WTC11 (cell line): ENCODE measurements around the gene SGIP1. TPM values are rescaled to one million over a fixed set of nuclear protein-coding genes. Genes with fewer than 3 reads are reported as not detected.

Experiments
- ATAC-seq: fragments of 200-7000 bp; cut with Tn5 transposase; 2 replicates; pipeline ENCODE4 v1.10.0; 2021; ENCODE audit warnings: mild to moderate bottlenecking, moderate library complexity
- CTCF ChIA-PET: fragments of 300-600 bp; sonication (Branson Sonifier 250); formaldehyde crosslinking; loops from one replicate; lab custom pipeline; 2021; ENCODE audit warnings: antibody characterized with exemption; lab: Charles Lee
- POLR2A ChIA-PET: fragments of 350-600 bp; sonication (Branson Sonifier 250); formaldehyde crosslinking; loops from one replicate; lab custom pipeline; 2021; ENCODE audit warnings: antibody characterized with exemption; lab: Charles Lee
- DNase-seq: peaks from one replicate; pipeline ENCODE4 v3.0.0; 2021; ENCODE audit warnings: low spot score
- H3K27ac Mint-ChIP-seq: 2 replicates; pipeline ENCODE4 v1.8.0; 2021; ENCODE audit warnings: mixed read lengths
- H3K27me3 Mint-ChIP-seq: 2 replicates; pipeline ENCODE4 v1.8.0; 2021; ENCODE audit warnings: low read depth, mild to moderate bottlenecking, moderate library complexity, mixed read lengths
- H3K36me3 Mint-ChIP-seq: 2 replicates; pipeline ENCODE4 v1.8.0; 2021; ENCODE audit warnings: mixed read lengths
- H3K4me1 Mint-ChIP-seq: 2 replicates; pipeline ENCODE4 v1.8.0; 2022; ENCODE audit warnings: mixed read lengths
- H3K4me3 Mint-ChIP-seq: 2 replicates; pipeline ENCODE4 v1.8.0; 2021; ENCODE audit warnings: mild to moderate bottlenecking, moderate library complexity, mixed read lengths
- H3K9me3 Mint-ChIP-seq: 2 replicates; pipeline ENCODE4 v1.8.0; 2021; ENCODE audit warnings: mixed read lengths
- FOXJ3 ChIP-seq: sonication (generic); formaldehyde crosslinking; IDR thresholded peaks from 2 replicates; pipeline ENCODE4 v1.9.0; 2021; ENCODE audit warnings: missing genetic modification reagents, mild to moderate bottlenecking, borderline replicate concordance
- FOXK1 ChIP-seq: sonication (generic); formaldehyde crosslinking; IDR thresholded peaks from 2 replicates; pipeline ENCODE4 v1.8.0; 2022; ENCODE audit warnings: mild to moderate bottlenecking, moderate library complexity, missing genetic modification reagents
- GABPB1 ChIP-seq: sonication (generic); formaldehyde crosslinking; IDR thresholded peaks from 2 replicates; pipeline ENCODE4 v1.8.1; 2023; ENCODE audit warnings: mild to moderate bottlenecking, missing genetic modification reagents
- GRHL2 ChIP-seq: fragments of 250-450 bp; sonication (Bioruptor Pico); IDR thresholded peaks from 2 replicates; pipeline ENCODE4 v1.8.0; 2022; ENCODE audit warnings: mild to moderate bottlenecking, moderate library complexity; ENCODE audit not compliant: insufficient replicate concordance, severe bottlenecking
- JAZF1 ChIP-seq: fragments of 250-450 bp; sonication (Bioruptor Pico); IDR thresholded peaks from 2 replicates; pipeline ENCODE4 v1.9.0; 2021; ENCODE audit warnings: moderate library complexity, mild to moderate bottlenecking, inconsistent platforms
- NFYB ChIP-seq: sonication (generic); formaldehyde crosslinking; conservative IDR thresholded peaks from 2 replicates; pipeline ENCODE4 v1.8.0; 2022; ENCODE audit warnings: low read depth, missing genetic modification reagents
- NR2C2 ChIP-seq: sonication (generic); formaldehyde crosslinking; IDR thresholded peaks from 2 replicates; pipeline ENCODE4 v1.8.0; 2022; ENCODE audit warnings: mild to moderate bottlenecking, missing genetic modification reagents
- PRRX2 ChIP-seq: fragments of 250-450 bp; sonication (Bioruptor Pico); IDR thresholded peaks from 2 replicates; pipeline ENCODE4 v1.8.0; 2021; ENCODE audit warnings: mild to moderate bottlenecking
- RELA ChIP-seq: sonication (generic); formaldehyde crosslinking; IDR thresholded peaks from 2 replicates; pipeline ENCODE4 v1.8.1; 2022; ENCODE audit warnings: missing genetic modification reagents, mild to moderate bottlenecking, borderline replicate concordance
- RORB ChIP-seq: fragments of 250-450 bp; sonication (Bioruptor Pico); IDR thresholded peaks from 2 replicates; pipeline ENCODE4 v1.9.0; 2021; ENCODE audit warnings: mild to moderate bottlenecking
- TEAD1 ChIP-seq: sonication (generic); formaldehyde crosslinking; IDR thresholded peaks from 2 replicates; pipeline ENCODE4 v1.8.0; 2022; ENCODE audit warnings: mild to moderate bottlenecking, missing genetic modification reagents
- ZNF121 ChIP-seq: sonication (generic); formaldehyde crosslinking; IDR thresholded peaks from 2 replicates; pipeline ENCODE4 v1.8.0; 2023; ENCODE audit warnings: missing genetic modification reagents
- ZNF219 ChIP-seq: sonication (generic); formaldehyde crosslinking; IDR thresholded peaks from 2 replicates; pipeline ENCODE4 v1.8.0; 2023; ENCODE audit warnings: missing genetic modification reagents, mild to moderate bottlenecking, borderline replicate concordance
- ZNF396 ChIP-seq: fragments of 250-450 bp; sonication (Bioruptor Pico); IDR thresholded peaks from 2 replicates; pipeline ENCODE4 v1.8.0; 2021; ENCODE audit warnings: mild to moderate bottlenecking, moderate library complexity, borderline replicate concordance
- ZNF416 ChIP-seq: fragments of 250-450 bp; sonication (Bioruptor Pico); IDR thresholded peaks from 2 replicates; pipeline ENCODE4 v1.9.0; 2021; ENCODE audit warnings: mild to moderate bottlenecking, inconsistent platforms
- total RNA-seq: library from RNA; stranded (reverse); gene quantifications from 3 replicates; pipeline ENCODE4 v1.2.3, GENCODE V29; 2021
- TF ChIP-seq, protein P1 (sequence below): sonication (generic); formaldehyde crosslinking; IDR thresholded peaks from 2 replicates; pipeline ENCODE4 v1.8.1; 2022; ENCODE audit warnings: low read depth, mild to moderate bottlenecking, moderate library complexity, missing genetic modification reagents, borderline replicate concordance
- TF ChIP-seq, protein P2 (sequence below): sonication (generic); formaldehyde crosslinking; IDR thresholded peaks from 2 replicates; pipeline ENCODE4 v1.8.1; 2022; ENCODE audit warnings: missing genetic modification reagents, borderline replicate concordance
- TF ChIP-seq, protein P3 (sequence below): fragments of 250-450 bp; sonication (Bioruptor Pico); IDR thresholded peaks from 2 replicates; pipeline ENCODE4 v1.9.0; 2021; ENCODE audit warnings: moderate library complexity, mild to moderate bottlenecking, inconsistent platforms, borderline replicate concordance
- TF ChIP-seq, protein P4 (sequence below): fragments of 250-450 bp; sonication (Bioruptor Pico); IDR thresholded peaks from 2 replicates; pipeline ENCODE4 v1.8.0; 2021; ENCODE audit warnings: mild to moderate bottlenecking
- TF ChIP-seq, protein P5 (sequence below): sonication (generic); formaldehyde crosslinking; conservative IDR thresholded peaks from 2 replicates; pipeline ENCODE4 v1.8.1; 2022; ENCODE audit warnings: mild to moderate bottlenecking, missing genetic modification reagents
- TF ChIP-seq, protein P6 (sequence below): fragments of 250-450 bp; sonication (Bioruptor Pico); IDR thresholded peaks from 2 replicates; pipeline ENCODE4 v1.9.0; 2021; ENCODE audit warnings: mild to moderate bottlenecking
- TF ChIP-seq, protein P7 (sequence below): fragments of 200-600 bp; IDR thresholded peaks from 2 replicates; pipeline ENCODE4 v1.8.0; 2022; ENCODE audit warnings: antibody characterized with exemption
- TF ChIP-seq, protein P8 (sequence below): sonication (generic); formaldehyde crosslinking; IDR thresholded peaks from 2 replicates; pipeline ENCODE4 v1.8.1; 2023; ENCODE audit warnings: mild to moderate bottlenecking, missing genetic modification reagents

Gene SGIP1
- total RNA-seq, 1 experiment from 2014 or later = 3.9 TPM

DNA sequence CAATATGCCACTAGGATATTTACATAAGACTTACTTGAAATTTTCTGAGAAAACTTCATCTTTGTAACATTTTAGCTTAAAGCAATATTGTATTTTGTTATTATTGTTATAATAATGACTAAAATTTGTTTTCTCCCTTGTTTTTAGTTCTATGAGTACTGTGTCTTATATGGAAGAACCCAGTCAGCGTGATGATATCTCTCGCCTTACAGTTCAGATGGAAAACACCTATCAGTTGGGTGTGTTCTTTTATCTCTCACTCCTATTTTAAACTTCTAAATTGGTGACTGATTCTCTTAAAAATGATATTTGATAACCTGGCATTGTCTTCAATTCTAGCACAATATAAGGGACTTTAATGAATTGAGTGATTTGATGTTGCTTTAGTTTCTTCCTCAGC, 236.3 kb downstream of the SGIP1 start (continued):
- TF ChIP-seq, protein P1, sequence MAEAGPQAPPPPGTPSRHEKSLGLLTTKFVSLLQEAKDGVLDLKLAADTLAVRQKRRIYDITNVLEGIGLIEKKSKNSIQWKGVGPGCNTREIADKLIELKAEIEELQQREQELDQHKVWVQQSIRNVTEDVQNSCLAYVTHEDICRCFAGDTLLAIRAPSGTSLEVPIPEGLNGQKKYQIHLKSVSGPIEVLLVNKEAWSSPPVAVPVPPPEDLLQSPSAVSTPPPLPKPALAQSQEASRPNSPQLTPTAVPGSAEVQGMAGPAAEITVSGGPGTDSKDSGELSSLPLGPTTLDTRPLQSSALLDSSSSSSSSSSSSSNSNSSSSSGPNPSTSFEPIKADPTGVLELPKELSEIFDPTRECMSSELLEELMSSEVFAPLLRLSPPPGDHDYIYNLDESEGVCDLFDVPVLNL = no peak

DNA sequence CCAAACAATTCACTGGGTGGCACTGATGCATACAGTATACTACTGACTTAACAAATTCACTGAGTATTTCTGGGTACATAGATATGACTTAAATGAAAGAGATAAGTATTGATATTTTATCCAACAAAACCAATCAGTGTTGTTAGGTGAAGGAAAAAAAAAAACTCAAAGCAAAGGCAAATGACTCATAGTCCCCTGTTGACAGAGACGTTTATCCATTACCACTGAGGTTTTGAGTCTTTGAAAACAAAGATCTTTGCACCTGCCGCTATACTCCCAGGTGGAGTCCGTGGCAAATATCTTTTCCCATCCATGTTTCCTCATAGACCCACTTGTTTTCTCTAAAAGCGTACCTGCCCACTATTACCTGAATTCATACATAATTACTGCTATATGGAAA, 236.7 kb downstream of the SGIP1 start:
- H3K4me3 Mint-ChIP-seq = no peak overlapping the region
- ATAC-seq = no peak
- ChIA-PET POLR2A (no interaction called here), CTCF (no interaction called here)
- H3K4me1 Mint-ChIP-seq = no peaks in the 10 kb centered on the region
- H3K9me3 Mint-ChIP-seq = no peaks in the 10 kb centered on the region
- no peaks in the 10 kb centered on the region for H3K27me3 Mint-ChIP-seq
- no peak overlapping the region for H3K27ac Mint-ChIP-seq
- no peak for DNase-seq
- TF ChIP-seq, protein P2, sequence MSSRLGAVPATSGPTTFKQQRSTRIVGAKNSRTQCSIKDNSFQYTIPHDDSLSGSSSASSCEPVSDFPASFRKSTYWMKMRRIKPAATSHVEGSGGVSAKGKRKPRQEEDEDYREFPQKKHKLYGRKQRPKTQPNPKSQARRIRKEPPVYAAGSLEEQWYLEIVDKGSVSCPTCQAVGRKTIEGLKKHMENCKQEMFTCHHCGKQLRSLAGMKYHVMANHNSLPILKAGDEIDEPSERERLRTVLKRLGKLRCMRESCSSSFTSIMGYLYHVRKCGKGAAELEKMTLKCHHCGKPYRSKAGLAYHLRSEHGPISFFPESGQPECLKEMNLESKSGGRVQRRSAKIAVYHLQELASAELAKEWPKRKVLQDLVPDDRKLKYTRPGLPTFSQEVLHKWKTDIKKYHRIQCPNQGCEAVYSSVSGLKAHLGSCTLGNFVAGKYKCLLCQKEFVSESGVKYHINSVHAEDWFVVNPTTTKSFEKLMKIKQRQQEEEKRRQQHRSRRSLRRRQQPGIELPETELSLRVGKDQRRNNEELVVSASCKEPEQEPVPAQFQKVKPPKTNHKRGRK = no peak
- TF ChIP-seq TEAD1 (no peak), NR2C2 (CRISPR knock-in tag) (no peak), FOXK1 (no peak), ZNF121 (no peak), RORB (CRISPR knock-in tag) (no peak), NFYB (no peak), JAZF1 (CRISPR knock-in tag) (no peak), ZNF219 (CRISPR knock-in tag) (no peak)
- TF ChIP-seq, protein P3, sequence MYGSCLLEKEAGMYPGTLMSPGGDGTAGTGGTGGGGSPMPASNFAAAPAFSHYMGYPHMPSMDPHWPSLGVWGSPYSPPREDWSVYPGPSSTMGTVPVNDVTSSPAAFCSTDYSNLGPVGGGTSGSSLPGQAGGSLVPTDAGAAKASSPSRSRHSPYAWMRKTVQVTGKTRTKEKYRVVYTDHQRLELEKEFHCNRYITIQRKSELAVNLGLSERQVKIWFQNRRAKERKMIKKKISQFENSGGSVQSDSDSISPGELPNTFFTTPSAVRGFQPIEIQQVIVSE (CRISPR knock-in tag) = no peak
- TF ChIP-seq, protein P4, sequence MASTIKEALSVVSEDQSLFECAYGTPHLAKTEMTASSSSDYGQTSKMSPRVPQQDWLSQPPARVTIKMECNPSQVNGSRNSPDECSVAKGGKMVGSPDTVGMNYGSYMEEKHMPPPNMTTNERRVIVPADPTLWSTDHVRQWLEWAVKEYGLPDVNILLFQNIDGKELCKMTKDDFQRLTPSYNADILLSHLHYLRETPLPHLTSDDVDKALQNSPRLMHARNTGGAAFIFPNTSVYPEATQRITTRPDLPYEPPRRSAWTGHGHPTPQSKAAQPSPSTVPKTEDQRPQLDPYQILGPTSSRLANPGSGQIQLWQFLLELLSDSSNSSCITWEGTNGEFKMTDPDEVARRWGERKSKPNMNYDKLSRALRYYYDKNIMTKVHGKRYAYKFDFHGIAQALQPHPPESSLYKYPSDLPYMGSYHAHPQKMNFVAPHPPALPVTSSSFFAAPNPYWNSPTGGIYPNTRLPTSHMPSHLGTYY (CRISPR knock-in tag) = no peak
- TF ChIP-seq, protein P5, sequence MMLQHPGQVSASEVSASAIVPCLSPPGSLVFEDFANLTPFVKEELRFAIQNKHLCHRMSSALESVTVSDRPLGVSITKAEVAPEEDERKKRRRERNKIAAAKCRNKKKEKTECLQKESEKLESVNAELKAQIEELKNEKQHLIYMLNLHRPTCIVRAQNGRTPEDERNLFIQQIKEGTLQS (CRISPR knock-in tag) = no peak
- H3K36me3 Mint-ChIP-seq = no peaks in the 10 kb centered on the region

DNA sequence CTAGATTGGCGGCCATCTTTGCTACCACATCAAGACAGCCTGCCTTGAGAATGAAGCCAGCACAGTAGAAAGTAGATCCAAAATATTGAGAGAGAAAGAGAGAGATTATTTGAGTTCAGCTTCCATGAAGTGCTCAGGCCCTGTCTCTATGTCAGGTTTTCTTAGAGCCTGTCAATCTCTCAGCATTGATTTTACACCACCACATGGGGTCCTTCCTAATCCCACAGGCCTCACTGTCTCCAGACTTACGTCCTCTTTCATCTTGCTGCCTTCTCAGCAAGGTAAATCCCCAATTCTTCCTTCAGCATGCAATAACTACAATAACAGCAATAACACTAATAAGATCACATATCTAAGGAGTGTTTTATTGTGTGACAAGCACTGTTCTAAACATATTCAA, 239.3 kb downstream of the SGIP1 start:
- no peaks in the 10 kb centered on the region for H3K36me3 Mint-ChIP-seq
- CTCF ChIA-PET = no interaction called here
- POLR2A ChIA-PET = no interaction called here
- H3K4me1 Mint-ChIP-seq = no peaks in the 10 kb centered on the region
- H3K9me3 Mint-ChIP-seq = no peaks in the 10 kb centered on the region
- DNase-seq (no peak), ATAC-seq (no peak)
- no peaks in the 10 kb centered on the region for H3K27me3 Mint-ChIP-seq
- no peak overlapping the region for H3K27ac Mint-ChIP-seq
- no peak overlapping the region for H3K4me3 Mint-ChIP-seq
- TF ChIP-seq, protein P6, sequence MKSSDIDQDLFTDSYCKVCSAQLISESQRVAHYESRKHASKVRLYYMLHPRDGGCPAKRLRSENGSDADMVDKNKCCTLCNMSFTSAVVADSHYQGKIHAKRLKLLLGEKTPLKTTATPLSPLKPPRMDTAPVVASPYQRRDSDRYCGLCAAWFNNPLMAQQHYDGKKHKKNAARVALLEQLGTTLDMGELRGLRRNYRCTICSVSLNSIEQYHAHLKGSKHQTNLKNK (CRISPR knock-in tag) = no peak
- TF ChIP-seq ZNF396 (CRISPR knock-in tag) = no peak
- no peak for TF ChIP-seq NR2C2 (CRISPR knock-in tag)
- no peak for TF ChIP-seq RELA
- no peak for TF ChIP-seq GRHL2
- no peak for TF ChIP-seq ZNF219 (CRISPR knock-in tag)
- TF ChIP-seq, protein P3 (CRISPR knock-in tag) = no peak
- TF ChIP-seq GABPB1 = no peak
- TF ChIP-seq FOXJ3 = no peak
- TF ChIP-seq, protein P7, sequence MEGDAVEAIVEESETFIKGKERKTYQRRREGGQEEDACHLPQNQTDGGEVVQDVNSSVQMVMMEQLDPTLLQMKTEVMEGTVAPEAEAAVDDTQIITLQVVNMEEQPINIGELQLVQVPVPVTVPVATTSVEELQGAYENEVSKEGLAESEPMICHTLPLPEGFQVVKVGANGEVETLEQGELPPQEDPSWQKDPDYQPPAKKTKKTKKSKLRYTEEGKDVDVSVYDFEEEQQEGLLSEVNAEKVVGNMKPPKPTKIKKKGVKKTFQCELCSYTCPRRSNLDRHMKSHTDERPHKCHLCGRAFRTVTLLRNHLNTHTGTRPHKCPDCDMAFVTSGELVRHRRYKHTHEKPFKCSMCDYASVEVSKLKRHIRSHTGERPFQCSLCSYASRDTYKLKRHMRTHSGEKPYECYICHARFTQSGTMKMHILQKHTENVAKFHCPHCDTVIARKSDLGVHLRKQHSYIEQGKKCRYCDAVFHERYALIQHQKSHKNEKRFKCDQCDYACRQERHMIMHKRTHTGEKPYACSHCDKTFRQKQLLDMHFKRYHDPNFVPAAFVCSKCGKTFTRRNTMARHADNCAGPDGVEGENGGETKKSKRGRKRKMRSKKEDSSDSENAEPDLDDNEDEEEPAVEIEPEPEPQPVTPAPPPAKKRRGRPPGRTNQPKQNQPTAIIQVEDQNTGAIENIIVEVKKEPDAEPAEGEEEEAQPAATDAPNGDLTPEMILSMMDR = no peak
- TF ChIP-seq, protein P8, sequence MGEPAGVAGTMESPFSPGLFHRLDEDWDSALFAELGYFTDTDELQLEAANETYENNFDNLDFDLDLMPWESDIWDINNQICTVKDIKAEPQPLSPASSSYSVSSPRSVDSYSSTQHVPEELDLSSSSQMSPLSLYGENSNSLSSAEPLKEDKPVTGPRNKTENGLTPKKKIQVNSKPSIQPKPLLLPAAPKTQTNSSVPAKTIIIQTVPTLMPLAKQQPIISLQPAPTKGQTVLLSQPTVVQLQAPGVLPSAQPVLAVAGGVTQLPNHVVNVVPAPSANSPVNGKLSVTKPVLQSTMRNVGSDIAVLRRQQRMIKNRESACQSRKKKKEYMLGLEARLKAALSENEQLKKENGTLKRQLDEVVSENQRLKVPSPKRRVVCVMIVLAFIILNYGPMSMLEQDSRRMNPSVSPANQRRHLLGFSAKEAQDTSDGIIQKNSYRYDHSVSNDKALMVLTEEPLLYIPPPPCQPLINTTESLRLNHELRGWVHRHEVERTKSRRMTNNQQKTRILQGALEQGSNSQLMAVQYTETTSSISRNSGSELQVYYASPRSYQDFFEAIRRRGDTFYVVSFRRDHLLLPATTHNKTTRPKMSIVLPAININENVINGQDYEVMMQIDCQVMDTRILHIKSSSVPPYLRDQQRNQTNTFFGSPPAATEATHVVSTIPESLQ (CRISPR knock-in tag) = no peak
- TF ChIP-seq ZNF416 (CRISPR knock-in tag) = no peak
- TF ChIP-seq, protein P4 (CRISPR knock-in tag) = no peak
- no peak for TF ChIP-seq PRRX2 (CRISPR knock-in tag)
